Fibroblast of lung (primary cell): Measurements from ENCODE around the gene SCTR. TPM values are rescaled to one million over a fixed set of nuclear protein-coding genes. Genes with fewer than 3 reads are reported as not detected.

Experiments used
- DNase-seq, 2 donors: peaks; one replicate each; pipeline versions ENCODE4 v3.0.0 to v3.0.0-alpha.2; 2010; ENCODE audit warnings: low read depth in 2 of 2
- H2AFZ ChIP-seq: 2 replicates; pipeline ENCODE4 v1.5.1; 2012; ENCODE audit warnings: low read length, control low read depth, inconsistent platforms
- H3K27ac ChIP-seq: 2 replicates; pipeline ENCODE4 v1.5.1; 2011; ENCODE audit warnings: low read length, control low read depth; ENCODE audit not compliant: insufficient read depth
- H3K27me3 ChIP-seq: 2 replicates; pipeline ENCODE4 v1.5.1; 2011; ENCODE audit warnings: mild to moderate bottlenecking, low read length; ENCODE audit not compliant: control insufficient read depth, insufficient read depth
- H3K36me3 ChIP-seq: 2 replicates; pipeline ENCODE4 v1.5.1; 2011; ENCODE audit warnings: low read length; ENCODE audit not compliant: control insufficient read depth, insufficient read depth
- H3K4me1 ChIP-seq: 2 replicates; pipeline ENCODE4 v1.5.1; 2011; ENCODE audit warnings: low read length; ENCODE audit not compliant: control insufficient read depth, insufficient read depth; ENCODE audit errors: extremely low read depth
- H3K4me2 ChIP-seq: 2 replicates; pipeline ENCODE4 v1.5.1; 2011; ENCODE audit warnings: low read length, control low read depth; ENCODE audit not compliant: insufficient read depth; ENCODE audit errors: extremely low read depth
- H3K4me3 ChIP-seq, 4 experiments: fragments of 200-600 bp in 1 of 4; sonication (generic) in 1 of 4; replicated peaks in 1 of 4; 2 replicates each; pipeline ENCODE4 v1.5.1; 2011 to 2016; ENCODE audit warnings: low read length in 4 of 4, low read depth in 3 of 4, mild to moderate bottlenecking in 3 of 4, control low read depth in 2 of 4, inconsistent platforms in 1 of 4, mixed read lengths in 1 of 4; ENCODE audit not compliant: insufficient read depth in 1 of 4; ENCODE audit errors: control extremely low read depth in 1 of 4
- H3K79me2 ChIP-seq: 2 replicates; pipeline ENCODE4 v1.5.1; 2012; ENCODE audit warnings: mild to moderate bottlenecking, low read length, inconsistent platforms; ENCODE audit not compliant: control insufficient read depth, insufficient read depth
- H3K9ac ChIP-seq: 2 replicates; pipeline ENCODE4 v1.5.1; 2011; ENCODE audit warnings: mild to moderate bottlenecking, low read length, control low read depth; ENCODE audit not compliant: insufficient read depth
- H3K9me3 ChIP-seq: 2 replicates; pipeline ENCODE4 v1.5.1; 2012; ENCODE audit warnings: low read depth, low read length; ENCODE audit not compliant: control insufficient read depth, insufficient read depth
- H4K20me1 ChIP-seq: 2 replicates; pipeline ENCODE4 v1.5.1; 2011; ENCODE audit warnings: low read length; ENCODE audit not compliant: control insufficient read depth, insufficient read depth; ENCODE audit errors: extremely low read depth
- EZH2 ChIP-seq: IDR thresholded peaks from 2 replicates; pipeline ENCODE4 v1.5.1; 2012; ENCODE audit warnings: low read length, control low read depth, mild to moderate bottlenecking; ENCODE audit errors: missing control alignments
- polyA plus RNA-seq, 2 donors: library from polyadenylated mRNA; depleted of rRNA in 1 of 2; stranded (reverse) in 1 of 2; unstranded in 1 of 2; fragments of >200 nt; gene quantifications; 2 replicates each; pipeline ENCODE4 v1.2.1, GENCODE V29; 2011 to 2012; ENCODE audit warnings: missing spikeins in 1 of 2
- total RNA-seq: library from RNA; depleted of rRNA; stranded (reverse); fragments of >200 nt; gene quantifications from 2 replicates; pipeline ENCODE4 v1.2.1, GENCODE V29; 2014
- TF ChIP-seq, protein P1 (sequence below), 2 donors: IDR thresholded peaks in 1 of 2; conservative IDR thresholded peaks in 1 of 2; 1 replicate in 1 of 2; 2 replicates in 1 of 2; pipeline ENCODE4 v1.5.1; 2011 to 2012; ENCODE audit warnings: low read length in 2 of 2, control low read depth in 1 of 2, inconsistent platforms in 1 of 2, low read depth in 1 of 2, mild to moderate bottlenecking in 1 of 2

The SCTR gene
- total and polyA plus RNA-seq, 2 donors (not counting 1 experiment from before 2014, with no cell fraction given) = not detected

DNA sequence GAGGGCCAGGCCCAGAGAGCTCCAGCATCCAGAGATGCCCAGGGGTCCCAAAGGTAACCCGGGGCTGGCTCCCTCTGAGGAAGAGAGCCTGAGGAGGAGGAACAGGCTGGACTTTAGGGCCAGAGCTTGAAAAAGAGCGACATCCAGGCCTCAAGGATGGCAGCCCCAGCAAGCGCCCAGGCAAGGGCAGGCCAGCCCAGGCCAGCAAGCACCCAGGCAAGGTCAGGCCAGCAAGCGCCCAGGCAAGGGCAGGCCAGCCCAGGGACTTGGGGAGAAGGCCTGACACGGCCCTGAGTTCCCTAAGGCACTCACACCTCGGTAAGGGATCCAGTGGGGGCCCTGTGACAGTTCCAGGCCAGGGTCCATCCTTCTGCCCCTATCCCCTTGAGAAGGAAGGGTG lies 127.1 kb downstream of the SCTR start:
- H3K36me3 ChIP-seq = no peaks in the 10 kb centered on the region
- TF ChIP-seq, protein P1, sequence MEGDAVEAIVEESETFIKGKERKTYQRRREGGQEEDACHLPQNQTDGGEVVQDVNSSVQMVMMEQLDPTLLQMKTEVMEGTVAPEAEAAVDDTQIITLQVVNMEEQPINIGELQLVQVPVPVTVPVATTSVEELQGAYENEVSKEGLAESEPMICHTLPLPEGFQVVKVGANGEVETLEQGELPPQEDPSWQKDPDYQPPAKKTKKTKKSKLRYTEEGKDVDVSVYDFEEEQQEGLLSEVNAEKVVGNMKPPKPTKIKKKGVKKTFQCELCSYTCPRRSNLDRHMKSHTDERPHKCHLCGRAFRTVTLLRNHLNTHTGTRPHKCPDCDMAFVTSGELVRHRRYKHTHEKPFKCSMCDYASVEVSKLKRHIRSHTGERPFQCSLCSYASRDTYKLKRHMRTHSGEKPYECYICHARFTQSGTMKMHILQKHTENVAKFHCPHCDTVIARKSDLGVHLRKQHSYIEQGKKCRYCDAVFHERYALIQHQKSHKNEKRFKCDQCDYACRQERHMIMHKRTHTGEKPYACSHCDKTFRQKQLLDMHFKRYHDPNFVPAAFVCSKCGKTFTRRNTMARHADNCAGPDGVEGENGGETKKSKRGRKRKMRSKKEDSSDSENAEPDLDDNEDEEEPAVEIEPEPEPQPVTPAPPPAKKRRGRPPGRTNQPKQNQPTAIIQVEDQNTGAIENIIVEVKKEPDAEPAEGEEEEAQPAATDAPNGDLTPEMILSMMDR (conservative IDR thresholded peaks at IDR 0.05 in 1 of 2, IDR thresholded peaks at IDR 0.05 in 1 of 2; ENCODE audit: low read depth in 1 of 2, low read length in 2 of 2) = no peak
- TF ChIP-seq EZH2 = no peak
- no peak for DNase-seq
- H3K9me3 ChIP-seq = no peaks in the 10 kb centered on the region
- no peak overlapping the region for H3K4me3 ChIP-seq
- H3K4me1 ChIP-seq = no peaks in the 10 kb centered on the region
- no peak overlapping the region for H3K4me2 ChIP-seq
- peaks cover 4% of the 10 kb centered on the region for H3K27me3 ChIP-seq
- H3K79me2 ChIP-seq = no peaks in the 10 kb centered on the region
- H3K27ac ChIP-seq = no peak overlapping the region
- H2AFZ ChIP-seq = no peak overlapping the region
- H3K9ac ChIP-seq = no peak overlapping the region
- H4K20me1 ChIP-seq = no peaks in the 10 kb centered on the region

DNA sequence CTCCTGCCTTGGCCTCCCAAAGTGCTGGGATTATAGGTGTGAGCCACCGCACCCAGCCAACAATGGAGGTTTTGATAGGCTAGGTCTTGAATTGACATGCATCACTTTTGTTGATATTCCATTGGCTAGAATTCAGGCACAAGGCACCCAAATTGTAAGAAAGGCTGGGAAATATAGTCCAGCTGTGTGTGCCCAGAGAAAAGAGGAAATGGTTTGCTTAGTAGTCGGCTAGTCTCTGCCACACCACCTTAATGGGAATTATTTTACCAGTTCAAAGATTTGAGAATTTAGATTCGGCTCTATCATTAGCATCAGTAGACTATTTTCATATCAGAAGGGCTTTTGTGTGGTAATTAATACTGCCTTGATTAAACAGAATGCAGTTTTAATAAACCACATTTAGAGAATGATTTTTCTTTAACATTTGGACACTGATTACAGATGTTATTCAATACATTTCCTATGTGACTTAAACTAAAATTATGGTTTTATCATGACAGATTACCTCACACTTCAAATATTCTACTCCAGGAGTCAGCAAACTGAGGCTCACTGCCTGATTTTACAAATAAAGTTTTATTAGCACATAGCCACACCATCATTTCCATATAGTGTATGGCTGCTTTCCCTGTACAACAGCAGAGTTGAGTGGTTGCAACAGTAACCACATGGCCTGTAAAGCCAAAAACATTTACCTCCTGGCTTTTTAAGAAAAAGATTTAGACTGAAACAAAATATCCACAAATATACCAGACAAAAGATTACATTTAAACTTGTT lies 130.1 kb downstream of the SCTR start:
- no peak for DNase-seq
- Histone ChIP-seq H3K27me3 (peaks cover under 1% of the 10 kb centered on the region), H3K9me3 (no peaks in the 10 kb centered on the region), H3K9ac (no peak overlapping the region), H4K20me1 (no peaks in the 10 kb centered on the region), H3K36me3 (no peaks in the 10 kb centered on the region), H3K4me1 (no peaks in the 10 kb centered on the region), H3K79me2 (no peaks in the 10 kb centered on the region), H2AFZ (no peak overlapping the region), H3K4me2 (no peak overlapping the region), H3K27ac (no peak overlapping the region), H3K4me3 (no peak overlapping the region)
- TF ChIP-seq, protein P1 (conservative IDR thresholded peaks at IDR 0.05 in 1 of 2, IDR thresholded peaks at IDR 0.05 in 1 of 2; ENCODE audit: low read depth in 1 of 2, low read length in 2 of 2) = no peak
- TF ChIP-seq EZH2 = no peak

Other genes with a start within 250 kb of the SCTR start
- gene C2orf76, start 157.6 kb downstream of the SCTR start, total RNA-seq = 8.5 and 17.8 TPM in 2 replicates
- 14.6 and 21.1 TPM in 2 replicates for gene C2orf76, start 157.6 kb downstream of the SCTR start, polyA plus RNA-seq
- 84.0 and 128 TPM in 2 replicates for gene DBI, start 157.5 kb downstream of the SCTR start, total RNA-seq
- 653 and 740 TPM in 2 replicates for gene DBI, start 157.5 kb downstream of the SCTR start, polyA plus RNA-seq
- 0.99 and 2.6 TPM in 2 replicates for gene TMEM37, start 92.6 kb downstream of the SCTR start, total RNA-seq
- gene TMEM37, start 92.6 kb downstream of the SCTR start, polyA plus RNA-seq = 0.50 and 0.75 TPM in 2 replicates
- gene CFAP221, start 20.0 kb upstream of the SCTR start, total RNA-seq = 0.26 TPM in 1 of 2 replicates, not detected in the other
- gene CFAP221, start 20.0 kb upstream of the SCTR start, polyA plus RNA-seq = 0.07 TPM in 1 of 2 replicates, not detected in the other
- 5.6 and 6.1 TPM in 2 replicates for gene TMEM177, start 154.7 kb upstream of the SCTR start, total RNA-seq
- gene TMEM177, start 154.7 kb upstream of the SCTR start, polyA plus RNA-seq = 5.8 and 8.4 TPM in 2 replicates
- gene PTPN4, start 235.4 kb upstream of the SCTR start, total RNA-seq = 18.0 and 22.3 TPM in 2 replicates
- 5.3 and 6.0 TPM in 2 replicates for gene PTPN4, start 235.4 kb upstream of the SCTR start, polyA plus RNA-seq